NCI-H2227 (cell line): Measurements from ENCODE around the gene ACSM5.
"Not testable (repeated sequence)": the region's sequence is repeated elsewhere in the genome, so short reads cannot be mapped to it uniquely, and the experiment has no call there.

ENCODE experiments used
- DNase-seq: peaks from one replicate; lab custom pipeline; 2025; ENCODE audit not compliant: unreplicated experiment; lab: John Stamatoyannopoulos, UW

ACSM5 gene

GRCh38 chr16:20398603-20399002 is 10.7 kb upstream of the ACSM5 start:
- DNase-seq: no peak

GRCh38 chr16:20399185-20399584 is 10.1 kb upstream of the ACSM5 start:
- DNase-seq: no peak

GRCh38 chr16:20401066-20401465 is 8.3 kb upstream of the ACSM5 start:
- DNase-seq: no peak

- no peak for DNase-seq
These were observed 7.8 kb upstream of the ACSM5 start for GRCh38 chr16:20401475-20402016.

GRCh38 chr16:20402651-20403050 is 6.7 kb upstream of the ACSM5 start:
- DNase-seq: no peak

- DNase-seq: no peak
These were observed 4.7 kb upstream of the ACSM5 start, which contains the start of gene PDILT for GRCh38 chr16:20404637-20405036. PDILT (minus strand) TSS chr16:20404737; CDS start chr16:20399300, 5,437 bp downstream.

- no peak for DNase-seq
These were observed 888 bp downstream of the ACSM5 start for GRCh38 chr16:20410121-20410723.

GRCh38 chr16:20411055-20411454 is 1.7 kb downstream of the ACSM5 start:
- no peak for DNase-seq

- DNase-seq: no peak
These were observed 6.2 kb downstream of the ACSM5 start for GRCh38 chr16:20415541-20415940.

GRCh38 chr16:20419093-20419492 is 9.8 kb downstream of the ACSM5 start:
- DNase-seq: not testable (repeated sequence)

GRCh38 chr16:20421748-20422147 is 12.4 kb downstream of the ACSM5 start:
- not testable (repeated sequence) for DNase-seq

GRCh38 chr16:20423772-20424128 is 14.4 kb downstream of the ACSM5 start:
- DNase-seq: not testable (repeated sequence)

- no peak for DNase-seq
These were observed 15.0 kb downstream of the ACSM5 start for GRCh38 chr16:20424129-20424866.

GRCh38 chr16:20427401-20427797 is 18.1 kb downstream of the ACSM5 start:
- DNase-seq: not testable (repeated sequence)

GRCh38 chr16:20429499-20429898 is 20.2 kb downstream of the ACSM5 start:
- DNase-seq: not testable (repeated sequence)

- DNase-seq: not testable (repeated sequence)
These were observed 21.1 kb downstream of the ACSM5 start for GRCh38 chr16:20430480-20430879.

- no peak for DNase-seq
These were observed 21.6 kb downstream of the ACSM5 start for GRCh38 chr16:20430948-20431347.

- DNase-seq: not testable (repeated sequence)
These were observed 29.6 kb downstream of the ACSM5 start for GRCh38 chr16:20438950-20439349.

- not testable (repeated sequence) for DNase-seq
These were observed 30.5 kb downstream of the ACSM5 start for GRCh38 chr16:20439820-20440231.

- DNase-seq: not testable (repeated sequence)
These were observed 31.4 kb downstream of the ACSM5 start for GRCh38 chr16:20440731-20441130.

GRCh38 chr16:20441191-20441590 is 31.9 kb downstream of the ACSM5 start:
- no peak for DNase-seq

- not testable (repeated sequence) for DNase-seq
These were observed 32.5 kb downstream of the ACSM5 start for GRCh38 chr16:20441859-20442258.
